Pons (tissue), 1 donor: ENCODE results near the gene LDAH.

Experiments used
- DNase-seq: peaks from one replicate; pipeline ENCODE4 v3.0.0-alpha.2; 2016; ENCODE audit warnings: low spot score

LDAH gene

DNA sequence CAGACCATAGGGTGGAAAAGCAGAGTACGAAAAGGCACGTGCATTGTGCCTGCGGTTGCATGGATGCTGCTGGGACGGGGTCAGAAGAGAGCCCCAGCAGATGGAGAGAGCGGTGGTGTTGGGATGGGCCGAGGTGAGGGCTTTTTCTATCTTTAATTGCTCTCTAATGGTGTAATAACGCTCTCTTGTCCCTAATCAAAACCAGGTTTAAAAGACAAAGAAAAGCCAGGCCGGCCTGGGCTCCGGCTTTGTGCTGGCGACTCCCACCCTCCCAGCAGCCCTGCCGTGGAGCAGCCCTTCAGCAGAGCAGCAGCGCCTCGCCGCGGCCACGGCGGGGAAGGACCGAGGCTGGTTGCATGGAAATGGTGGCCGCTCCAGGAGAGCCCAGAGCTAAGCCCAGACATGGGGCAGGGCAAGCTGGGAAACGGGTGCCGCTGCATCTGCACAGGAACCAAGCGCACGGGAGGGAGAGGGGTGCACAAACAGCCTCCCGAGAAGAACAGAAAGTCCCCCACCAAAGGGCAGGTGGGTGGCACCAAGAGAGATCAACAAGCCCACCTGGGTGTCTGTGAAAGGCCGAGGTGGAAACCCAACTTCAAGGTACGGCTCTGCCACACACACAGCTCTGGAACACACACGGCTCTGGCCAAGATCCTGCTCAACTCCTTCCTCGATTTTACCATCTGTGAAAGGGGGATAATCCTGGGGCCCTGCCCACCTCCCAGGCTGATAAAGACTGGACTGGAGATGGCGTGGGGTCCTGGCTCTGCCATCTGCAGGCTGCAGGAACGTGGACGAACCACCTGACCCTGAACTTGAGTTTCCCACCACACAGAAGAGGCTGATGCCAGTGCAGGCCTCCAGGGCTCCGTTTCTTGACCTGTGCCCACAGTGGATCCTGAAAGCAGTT lies 187.0 kb downstream of the LDAH start:
- peak; percentile 76 for DNase-seq

DNA sequence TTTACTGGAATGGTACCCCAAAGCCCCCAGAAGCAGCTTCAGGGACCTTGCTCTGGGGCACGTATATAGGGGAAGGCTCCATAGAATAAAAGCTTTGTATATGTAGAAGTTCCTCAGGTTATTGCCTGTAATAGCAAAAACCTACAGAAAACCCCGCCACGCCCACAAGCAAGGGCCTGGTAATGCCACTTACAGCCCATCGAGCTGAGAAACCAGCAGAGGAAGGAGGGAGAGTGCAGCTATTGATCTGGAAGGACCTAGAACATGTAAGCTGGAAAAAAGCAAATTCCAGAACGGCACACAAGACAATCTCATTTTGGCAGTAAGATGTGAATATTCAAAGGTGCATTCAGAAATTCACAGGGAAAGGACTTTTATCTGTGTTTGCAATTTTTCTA lies 187.8 kb downstream of the LDAH start:
- DNase-seq: no peak

DNA sequence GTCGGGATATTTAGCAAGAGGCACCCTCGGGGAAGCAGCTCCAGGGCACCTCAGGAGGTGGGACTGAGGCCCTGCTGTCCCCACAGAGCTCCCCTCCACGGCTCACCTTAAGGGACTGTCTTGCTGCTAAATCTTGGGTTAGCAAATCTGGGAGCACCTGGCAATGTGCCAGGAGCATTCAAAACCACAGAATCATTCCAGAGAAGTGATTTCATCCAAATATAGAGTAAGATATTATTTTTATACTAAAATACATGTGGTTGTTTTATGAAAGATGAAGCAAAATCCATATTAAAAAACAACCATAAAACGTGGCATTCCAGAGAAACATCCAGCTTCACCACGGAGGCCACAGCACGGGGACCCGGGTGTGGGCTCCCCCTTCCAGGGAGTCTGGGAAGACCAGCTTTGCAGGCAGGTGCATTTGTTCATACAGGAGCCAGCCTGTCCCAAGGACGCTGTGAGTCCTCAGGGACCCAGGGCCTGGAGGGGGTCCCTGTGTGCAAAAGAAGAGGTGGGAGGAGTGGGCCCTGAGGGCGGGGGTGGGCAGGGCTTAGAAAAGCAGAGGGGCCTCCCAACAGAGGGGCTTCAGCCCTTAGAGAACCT lies 188.3 kb downstream of the LDAH start:
- no peak for DNase-seq
